ENCODE measurements around the gene USH1C. TPM values are rescaled to one million over a fixed set of nuclear protein-coding genes. Genes with fewer than 3 reads are reported as not detected.

Gene USH1C
- total RNA-seq, 1 experiment from 2014 or later = not detected

DNA sequence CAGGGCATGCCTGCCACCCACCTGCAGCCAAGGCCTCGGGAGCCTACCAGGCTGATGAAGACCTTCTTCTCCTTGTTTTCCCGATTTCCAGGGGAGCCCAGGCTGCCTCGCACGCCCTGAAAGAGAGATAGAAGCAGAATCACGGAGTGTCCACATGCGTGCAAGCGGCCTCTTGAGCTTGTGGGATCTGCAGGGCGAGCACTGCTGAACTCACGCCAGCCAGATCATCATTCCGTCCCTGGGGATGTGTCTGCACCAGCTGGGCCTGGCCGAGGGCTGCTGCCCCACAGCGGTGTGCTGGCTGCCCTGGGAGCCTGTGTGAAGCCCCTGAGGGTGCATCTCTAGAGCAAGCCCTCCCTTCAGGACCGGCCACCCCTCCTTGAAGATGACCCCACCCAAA lies 17.9 kb downstream of the USH1C start:
- no peak for DNase-seq (ENCODE audit: low read depth)

DNA sequence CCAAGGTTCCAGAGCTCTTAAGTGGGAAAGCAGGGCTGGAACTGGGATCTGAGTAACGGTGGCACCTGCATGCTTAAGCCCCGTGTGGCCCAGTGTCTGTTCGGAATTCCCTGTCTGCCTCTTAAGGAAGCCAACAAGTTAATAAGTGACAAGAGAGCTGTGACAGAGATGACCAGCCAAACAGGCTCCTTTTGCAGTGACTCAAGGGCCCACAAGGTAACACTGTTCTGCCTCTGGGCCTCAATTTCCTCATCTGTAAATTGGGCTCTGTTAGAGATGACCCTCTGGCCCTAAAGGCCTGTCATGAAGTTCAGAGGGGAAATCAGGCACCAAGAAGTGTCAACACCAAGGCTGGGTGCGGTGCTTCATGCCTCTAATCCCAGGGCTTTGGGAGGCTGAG lies 18.6 kb downstream of the USH1C start:
- DNase-seq (ENCODE audit: low read depth) = no peak

GRCh38 chr11:17524221-17524620 lies 20.0 kb downstream of the USH1C start:
- no peak for DNase-seq (ENCODE audit: low read depth)

GRCh38 chr11:17522655-17523054 lies 21.6 kb downstream of the USH1C start:
- DNase-seq (ENCODE audit: low read depth) = no peak

DNA sequence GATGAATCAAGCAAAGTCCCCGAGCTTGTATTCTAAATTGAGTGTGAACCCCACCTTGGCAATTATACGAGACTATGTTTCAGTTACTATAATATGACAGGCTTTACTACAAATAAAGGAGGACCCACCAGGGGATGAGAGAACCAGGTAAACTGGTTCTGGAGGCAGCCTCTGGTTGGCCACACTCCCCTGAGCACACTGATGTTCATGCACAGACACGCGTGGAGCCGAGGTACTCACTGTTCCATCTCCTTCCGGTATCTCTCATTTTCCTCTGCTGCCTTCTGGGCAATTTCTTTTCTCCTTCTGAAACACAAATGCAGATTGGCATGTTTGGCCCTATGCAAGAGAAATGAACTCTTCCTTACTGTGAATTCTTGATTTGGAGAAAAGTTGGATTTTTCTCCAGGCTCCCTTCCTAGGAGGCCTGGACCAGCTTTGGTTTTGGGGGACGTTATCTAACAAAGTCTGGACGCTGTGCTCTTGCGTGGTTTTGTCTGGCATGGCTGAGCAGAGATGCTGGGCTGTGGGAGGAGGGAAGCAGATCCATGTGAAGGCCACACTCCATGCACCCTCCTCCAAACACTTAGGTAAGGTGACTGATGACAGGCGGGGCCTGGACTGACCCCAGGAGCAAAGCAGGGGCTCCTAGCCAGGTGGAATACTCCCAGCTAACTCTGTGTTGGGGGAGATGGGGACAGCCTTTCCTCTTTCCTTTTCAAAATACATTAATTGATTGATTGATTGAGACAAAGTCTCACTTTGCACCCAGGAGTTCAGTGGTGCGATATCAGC lies 22.9 kb downstream of the USH1C start:
- DNase-seq (ENCODE audit: low read depth) = no peak

DNA sequence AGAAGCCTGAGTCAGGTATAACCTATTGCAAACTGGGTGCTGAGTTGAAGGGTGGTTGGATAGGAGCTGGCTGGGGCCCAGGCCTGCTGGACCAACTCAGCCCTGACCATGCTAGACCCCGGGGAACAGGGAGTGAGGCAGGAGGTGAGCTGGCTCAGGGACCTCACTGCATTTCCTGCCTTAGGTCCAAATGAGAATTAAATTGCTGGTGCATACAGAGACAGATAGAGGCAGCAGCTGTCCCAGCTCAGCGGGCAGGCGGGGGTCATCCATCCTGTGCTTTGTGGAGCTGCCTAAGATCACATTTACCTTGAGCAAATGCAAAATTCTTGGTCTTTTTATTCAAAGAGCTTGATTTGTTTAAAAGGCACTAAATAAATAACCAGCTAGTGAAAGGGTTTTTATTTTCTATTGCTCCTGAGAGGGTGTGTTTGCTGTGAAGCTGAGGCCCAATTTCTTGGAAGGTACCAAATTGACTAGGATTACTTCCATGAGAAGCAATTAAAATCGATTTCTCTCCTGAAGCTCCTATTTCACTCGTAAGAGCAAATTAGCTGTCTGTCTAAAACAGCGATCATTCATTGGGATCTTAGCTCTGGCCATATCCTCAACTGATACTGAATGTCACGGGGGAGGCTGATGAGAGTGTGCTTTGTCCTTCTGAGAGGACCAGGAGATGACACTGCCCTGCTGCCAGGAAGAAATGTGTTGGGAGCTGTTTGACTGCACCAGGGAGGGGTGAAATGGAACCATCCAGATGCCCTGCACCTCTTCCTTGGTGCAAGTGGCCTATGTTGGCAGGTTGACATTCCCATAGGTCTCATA lies 24.9 kb downstream of the USH1C start:
- no peak for DNase-seq (ENCODE audit: low read depth)

DNA sequence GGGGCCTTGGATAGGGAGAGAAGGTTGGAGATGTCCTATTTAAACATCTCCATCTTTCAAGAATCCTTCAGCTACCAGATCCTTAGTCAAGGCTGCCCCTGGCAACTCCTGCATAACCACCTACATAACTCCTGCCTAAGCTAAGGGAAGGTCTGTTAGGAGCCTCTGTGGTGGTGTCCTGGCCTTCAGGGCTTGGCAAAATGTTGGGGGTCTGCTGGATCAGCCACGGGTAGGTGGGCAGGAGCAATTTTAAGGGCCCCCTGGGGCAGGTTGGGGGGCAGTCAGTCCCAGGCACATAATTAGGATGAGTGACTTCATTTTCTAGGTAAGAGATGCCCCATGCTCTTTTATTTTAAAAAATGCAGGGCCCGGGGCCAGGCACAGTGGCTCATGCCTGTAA lies 25.9 kb downstream of the USH1C start:
- no peak for DNase-seq (ENCODE audit: low read depth)

GRCh38 chr11:17517186-17517585 lies 27.0 kb downstream of the USH1C start:
- no peak for DNase-seq (ENCODE audit: low read depth)

DNA sequence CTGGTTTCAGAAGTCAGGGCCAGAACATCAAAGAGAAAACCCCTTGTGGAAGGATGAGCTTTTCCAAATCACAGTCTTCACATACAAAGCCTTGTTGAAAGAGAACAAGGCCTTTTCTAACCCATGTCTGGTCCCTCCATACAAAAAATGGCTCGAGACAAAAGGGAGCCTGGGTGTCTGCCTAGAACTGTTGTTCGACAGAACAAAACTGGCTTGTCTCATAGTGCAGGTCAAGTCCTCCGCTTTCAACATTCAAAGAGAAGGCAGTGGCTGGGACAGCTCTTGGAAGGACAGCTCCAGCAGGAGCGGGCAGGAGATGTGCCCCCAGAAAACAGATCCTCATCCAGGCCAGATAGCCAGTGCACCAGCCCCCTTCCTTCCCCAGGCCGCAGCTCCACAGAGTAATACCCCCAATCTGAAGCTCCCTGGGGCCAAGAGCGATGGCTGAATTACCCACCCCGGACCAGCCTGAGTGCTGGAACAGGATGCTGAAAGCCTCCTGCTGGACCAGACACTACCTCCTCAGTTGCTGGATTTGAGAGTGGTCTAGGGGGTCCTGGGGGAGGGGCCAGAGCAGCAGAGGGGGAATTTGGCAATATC lies 27.6 kb downstream of the USH1C start:
- DNase-seq (ENCODE audit: low read depth) = no peak

- DNase-seq (ENCODE audit: low read depth) = no peak
These were observed 28.6 kb downstream of the USH1C start for GRCh38 chr11:17515443-17516176.

- DNase-seq (ENCODE audit: low read depth) = no peak
These were observed 29.7 kb downstream of the USH1C start for GRCh38 chr11:17514476-17514875.

- DNase-seq (ENCODE audit: low read depth) = peak; percentile 30
These were observed 30.4 kb downstream of the USH1C start for GRCh38 chr11:17513853-17514252.

- no peak for DNase-seq (ENCODE audit: low read depth)
These were observed 32.1 kb downstream of the USH1C start for GRCh38 chr11:17512101-17512500.

GRCh38 chr11:17511571-17511970 lies 32.6 kb downstream of the USH1C start:
- no peak for DNase-seq (ENCODE audit: low read depth)

DNA sequence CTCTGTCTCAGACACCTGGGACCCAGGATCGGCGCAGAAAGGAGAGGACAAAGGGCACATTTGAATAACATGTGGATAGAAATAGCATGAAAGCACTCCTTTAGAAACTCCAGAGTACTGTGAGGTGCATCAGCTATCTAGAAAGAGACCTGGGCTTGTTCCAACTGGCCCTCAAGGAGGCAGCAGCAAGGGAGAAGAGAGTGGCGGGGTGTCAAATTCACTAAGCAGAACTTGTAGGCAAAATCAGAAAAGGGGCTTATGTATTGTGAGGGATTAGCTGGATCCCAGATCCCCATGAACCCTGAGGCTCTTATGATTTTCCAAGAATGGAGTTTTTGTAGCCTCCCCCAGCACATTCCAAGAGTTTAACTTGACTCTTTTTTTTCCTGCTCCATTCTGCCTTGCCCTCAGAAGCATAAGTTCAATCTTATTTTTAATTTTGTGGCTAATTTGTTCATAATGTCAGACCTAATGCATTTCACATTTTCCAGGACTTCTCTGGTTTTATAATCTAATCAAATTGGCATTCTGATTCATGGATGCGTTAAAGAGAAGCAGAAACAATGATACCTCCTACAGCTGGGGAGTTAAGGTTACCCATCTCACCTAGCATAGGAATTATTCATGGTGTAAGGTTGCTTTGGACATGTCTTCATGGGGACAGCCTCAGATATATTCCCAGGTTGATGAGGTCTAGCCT lies 33.6 kb downstream of the USH1C start:
- DNase-seq (ENCODE audit: low read depth) = no peak

DNA sequence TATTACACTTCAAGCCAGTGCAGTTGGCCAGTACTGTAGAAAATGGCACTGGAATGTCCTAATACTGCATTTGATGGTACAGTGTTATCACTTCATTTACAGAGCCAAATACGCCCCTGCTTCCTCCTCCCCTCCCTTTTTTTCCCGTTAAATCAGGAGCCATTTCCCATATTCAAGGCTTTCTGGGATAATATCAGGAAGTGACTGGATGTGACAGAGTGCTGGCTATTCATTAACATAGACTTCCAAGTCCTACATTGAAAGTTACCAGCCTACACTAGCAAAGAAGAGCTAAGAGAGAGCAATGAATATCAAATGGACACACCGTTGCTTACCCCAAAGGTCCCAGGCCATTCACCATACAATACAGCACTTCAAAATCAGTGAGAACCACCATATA lies 35.4 kb downstream of the USH1C start:
- no peak for DNase-seq (ENCODE audit: low read depth)

- DNase-seq (ENCODE audit: low read depth) = peak; percentile 31
These were observed 35.9 kb downstream of the USH1C start for GRCh38 chr11:17508306-17508705.

DNA sequence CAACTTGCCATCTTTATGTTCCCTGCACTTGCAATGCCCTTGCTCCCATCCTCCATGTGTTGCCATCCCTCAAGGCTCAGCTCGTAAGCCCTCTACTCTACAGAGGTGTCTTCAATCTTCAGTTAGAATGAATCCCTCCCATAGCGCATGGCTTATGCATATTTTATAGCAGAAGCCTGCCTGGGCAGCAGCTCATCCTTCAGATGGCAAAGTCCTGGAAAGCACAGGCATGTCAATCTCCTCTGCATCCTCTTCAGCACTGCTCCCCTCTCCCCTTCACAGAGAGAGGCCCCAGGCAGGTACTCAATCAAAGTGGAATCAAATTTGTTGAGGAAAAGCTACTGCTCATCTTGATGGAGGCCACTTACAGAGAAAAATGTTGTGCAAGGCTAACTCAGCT lies 36.4 kb downstream of the USH1C start:
- DNase-seq (ENCODE audit: low read depth) = no peak

DNA sequence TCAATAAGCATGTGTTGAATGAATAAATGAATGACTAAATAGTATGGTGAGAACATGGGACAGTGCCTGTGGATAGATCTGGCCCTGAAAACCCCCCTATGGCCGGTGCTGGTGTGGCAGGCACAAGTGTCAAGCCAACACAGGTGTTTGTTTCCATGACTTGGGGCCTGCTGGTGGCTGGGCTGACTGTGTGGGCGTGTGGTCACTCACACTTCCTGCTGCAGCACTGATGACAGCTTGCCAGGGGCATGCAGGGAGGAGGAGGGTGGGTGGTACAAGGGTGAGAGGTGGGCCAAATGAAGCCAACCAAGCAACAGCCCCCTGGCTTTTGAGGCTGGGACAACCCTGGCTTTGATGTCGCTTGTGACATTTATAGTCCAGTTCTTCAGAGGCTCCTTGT lies 37.3 kb downstream of the USH1C start:
- no peak for DNase-seq (ENCODE audit: low read depth)

DNA sequence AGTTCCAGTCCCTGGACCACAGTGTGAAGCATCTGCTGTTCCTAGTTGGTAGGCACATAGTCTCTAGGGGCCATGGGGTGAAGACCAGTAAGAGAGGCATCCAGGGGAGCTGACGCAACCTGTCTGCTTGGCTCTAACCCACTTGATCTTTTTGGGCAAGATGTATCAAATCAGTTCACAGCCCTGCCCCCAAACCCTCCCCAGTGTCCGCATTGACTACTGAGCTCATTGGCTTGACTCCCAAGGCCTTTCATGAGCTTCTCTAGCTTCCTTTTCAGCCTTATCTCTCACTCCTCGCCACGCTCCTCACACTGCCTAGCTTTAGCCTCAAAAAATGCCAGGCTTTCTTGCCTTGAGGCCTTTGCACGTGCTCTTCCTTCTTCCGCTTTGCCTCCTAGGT lies 37.9 kb downstream of the USH1C start:
- no peak for DNase-seq (ENCODE audit: low read depth)

- no peak for DNase-seq (ENCODE audit: low read depth)
These were observed 39.1 kb downstream of the USH1C start for GRCh38 chr11:17505146-17505545.

All from Daoy (cell line).